Measurements from ENCODE around the gene RAC2.

The RAC2 gene

DNA sequence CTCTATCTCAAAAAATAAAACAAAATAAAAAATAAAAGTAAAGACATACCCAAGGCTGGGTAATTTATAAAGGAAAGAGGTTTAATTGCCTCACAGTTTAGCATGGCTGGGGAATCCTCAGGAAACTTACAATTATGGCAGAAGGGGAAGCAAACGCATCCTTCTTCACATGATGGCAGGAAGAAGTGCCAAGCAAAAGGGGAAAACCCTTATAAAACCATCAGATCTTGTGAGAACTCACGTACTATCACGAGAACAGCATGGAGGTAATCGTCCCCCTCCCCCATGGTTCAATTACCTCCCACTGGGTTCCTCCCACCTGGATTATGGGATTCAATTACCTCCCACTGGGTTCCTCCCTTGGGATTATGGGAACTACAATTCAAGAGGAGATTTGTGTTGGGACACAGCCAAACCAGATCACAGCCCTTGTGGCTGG, 23.5 kb downstream of the RAC2 start:
- no peaks in the 10 kb centered on the region for H3K9me3 ChIP-seq (ENCODE audit: control insufficient read depth in 1 of 2, low read length in 2 of 2)
- no peak overlapping the region for H3K4me3 ChIP-seq (ENCODE audit: low read depth in 1 of 2, low read length in 2 of 2)
- H3K4me1 ChIP-seq (ENCODE audit: control insufficient read depth in 1 of 2, insufficient read depth in 2 of 2, low read length in 2 of 2) = peaks cover 12 to 28% of the 10 kb centered on the region in 2 donors
- H3K27ac ChIP-seq (ENCODE audit: low read depth, low read length) = no peak overlapping the region
- H3K36me3 ChIP-seq (ENCODE audit: control insufficient read depth in 1 of 2, insufficient read depth in 2 of 2, low read length in 2 of 2) = no peaks in the 10 kb centered on the region
- H3K27me3 ChIP-seq (ENCODE audit: control insufficient read depth in 1 of 2, insufficient read depth in 2 of 2, low read length in 2 of 2) = no peaks in the 10 kb centered on the region
- H3K9ac ChIP-seq (ENCODE audit: low read depth in 1 of 2, low read length in 2 of 2) = no peak overlapping the region

DNA sequence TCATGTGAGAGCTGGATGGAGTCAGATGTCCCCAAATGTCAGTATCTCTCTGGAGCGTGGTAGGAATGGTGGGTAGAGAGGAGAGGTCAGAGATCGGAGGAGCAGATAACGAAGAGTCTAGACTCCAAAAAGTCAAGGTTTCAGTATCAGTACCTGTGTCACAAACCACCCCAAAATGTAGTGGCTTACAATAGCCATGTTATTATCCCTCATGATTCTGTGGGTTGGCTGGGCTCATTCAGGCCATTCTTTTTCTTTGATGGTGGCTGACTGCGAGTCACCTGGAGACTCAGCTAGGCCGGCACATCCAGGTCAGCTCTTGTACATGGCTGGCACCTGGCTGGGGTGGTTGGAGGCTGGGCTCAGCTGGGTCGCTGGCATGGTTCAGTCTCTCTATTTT, 24.5 kb downstream of the RAC2 start:
- H3K36me3 ChIP-seq (ENCODE audit: control insufficient read depth in 1 of 2, insufficient read depth in 2 of 2, low read length in 2 of 2) = no peaks in the 10 kb centered on the region
- peak overlapping the region in 1 of 2 donors; percentile 28 for H3K4me3 ChIP-seq (ENCODE audit: low read depth in 1 of 2, low read length in 2 of 2)
- H3K27me3 ChIP-seq (ENCODE audit: control insufficient read depth in 1 of 2, insufficient read depth in 2 of 2, low read length in 2 of 2) = no peaks in the 10 kb centered on the region
- no peak overlapping the region for H3K27ac ChIP-seq (ENCODE audit: low read depth, low read length)
- no peaks in the 10 kb centered on the region for H3K9me3 ChIP-seq (ENCODE audit: control insufficient read depth in 1 of 2, low read length in 2 of 2)
- H3K9ac ChIP-seq (ENCODE audit: low read depth in 1 of 2, low read length in 2 of 2) = no peak overlapping the region
- peaks cover 12 to 21% of the 10 kb centered on the region in 2 donors for H3K4me1 ChIP-seq (ENCODE audit: control insufficient read depth in 1 of 2, insufficient read depth in 2 of 2, low read length in 2 of 2)

DNA sequence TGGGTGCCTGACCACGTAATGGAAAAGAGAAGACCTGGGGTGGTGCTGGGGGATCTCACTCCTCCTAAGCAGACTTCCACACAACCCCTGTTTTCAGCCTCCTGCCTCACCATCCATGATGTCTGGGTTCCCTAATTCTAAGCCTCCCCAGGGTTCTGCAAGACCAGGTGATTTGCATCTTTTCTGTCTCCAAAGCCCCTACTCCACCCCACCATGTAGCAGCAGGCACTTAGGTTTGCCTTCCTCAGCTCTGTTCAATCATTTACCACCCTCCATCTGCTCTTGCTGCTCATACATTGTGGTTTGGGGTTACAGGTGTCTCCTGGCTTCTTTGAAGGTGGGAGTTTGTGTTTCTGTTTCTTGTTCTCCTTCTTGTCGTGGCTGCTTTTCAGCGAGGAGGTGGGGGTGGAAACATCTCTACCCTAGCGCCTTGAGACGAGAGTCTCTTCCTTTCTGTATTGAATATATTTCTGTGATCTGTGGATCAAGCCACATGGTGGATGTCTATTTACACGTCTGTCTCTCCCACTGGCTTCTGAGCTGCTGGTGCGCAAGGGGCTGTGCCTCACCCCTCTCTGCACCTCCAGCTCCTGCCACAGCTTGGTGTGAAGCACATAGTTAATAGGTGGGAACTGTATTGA, 25.2 kb downstream of the RAC2 start:
- Histone ChIP-seq H3K4me3 (ENCODE audit: low read depth in 1 of 2, low read length in 2 of 2) (peak overlapping the region in 1 of 2 donors; percentile 28), H3K36me3 (ENCODE audit: control insufficient read depth in 1 of 2, insufficient read depth in 2 of 2, low read length in 2 of 2) (no peaks in the 10 kb centered on the region), H3K9me3 (ENCODE audit: control insufficient read depth in 1 of 2, low read length in 2 of 2) (no peaks in the 10 kb centered on the region), H3K4me1 (ENCODE audit: control insufficient read depth in 1 of 2, insufficient read depth in 2 of 2, low read length in 2 of 2) (peaks cover 12 to 20% of the 10 kb centered on the region in 2 donors), H3K9ac (ENCODE audit: low read depth in 1 of 2, low read length in 2 of 2) (no peak overlapping the region), H3K27ac (ENCODE audit: low read depth, low read length) (no peak overlapping the region), H3K27me3 (ENCODE audit: control insufficient read depth in 1 of 2, insufficient read depth in 2 of 2, low read length in 2 of 2) (no peaks in the 10 kb centered on the region)

DNA sequence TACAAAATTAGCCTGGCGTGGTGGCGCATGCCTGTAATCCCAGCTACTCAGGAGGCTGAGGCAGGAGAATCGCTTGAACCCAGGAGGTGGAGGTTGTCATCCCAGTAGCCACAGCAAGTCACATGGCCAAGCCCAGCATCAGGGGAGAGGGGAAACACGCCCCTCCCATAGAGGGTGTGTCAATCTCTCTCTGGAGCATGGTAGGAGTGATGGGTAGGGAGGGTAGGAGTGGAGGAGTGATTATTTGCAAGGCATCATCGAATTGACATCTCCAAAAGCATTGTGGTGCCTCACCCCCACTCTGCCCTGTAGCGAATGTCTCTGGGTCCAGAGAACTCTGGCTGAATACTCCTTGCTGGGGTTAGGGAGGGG, 25.7 kb downstream of the RAC2 start:
- H3K27ac ChIP-seq (ENCODE audit: low read depth, low read length) = no peak overlapping the region
- H3K36me3 ChIP-seq (ENCODE audit: control insufficient read depth in 1 of 2, insufficient read depth in 2 of 2, low read length in 2 of 2) = no peaks in the 10 kb centered on the region
- H3K9ac ChIP-seq (ENCODE audit: low read depth in 1 of 2, low read length in 2 of 2) = no peak overlapping the region
- no peak overlapping the region for H3K4me3 ChIP-seq (ENCODE audit: low read depth in 1 of 2, low read length in 2 of 2)
- H3K4me1 ChIP-seq (ENCODE audit: control insufficient read depth in 1 of 2, insufficient read depth in 2 of 2, low read length in 2 of 2) = peaks cover 12 to 20% of the 10 kb centered on the region in 2 donors
- H3K9me3 ChIP-seq (ENCODE audit: control insufficient read depth in 1 of 2, low read length in 2 of 2) = no peaks in the 10 kb centered on the region
- H3K27me3 ChIP-seq (ENCODE audit: control insufficient read depth in 1 of 2, insufficient read depth in 2 of 2, low read length in 2 of 2) = no peaks in the 10 kb centered on the region

GRCh38 chr22:37215890-37216289, 28.2 kb downstream of the RAC2 start:
- Histone ChIP-seq H3K4me1 (ENCODE audit: control insufficient read depth in 1 of 2, insufficient read depth in 2 of 2, low read length in 2 of 2) (peaks cover 3 to 13% of the 10 kb centered on the region in 2 donors), H3K9me3 (ENCODE audit: control insufficient read depth in 1 of 2, low read length in 2 of 2) (no peaks in the 10 kb centered on the region), H3K36me3 (ENCODE audit: control insufficient read depth in 1 of 2, insufficient read depth in 2 of 2, low read length in 2 of 2) (no peaks in the 10 kb centered on the region), H3K9ac (ENCODE audit: low read depth in 1 of 2, low read length in 2 of 2) (no peak overlapping the region), H3K4me3 (ENCODE audit: low read depth in 1 of 2, low read length in 2 of 2) (no peak overlapping the region), H3K27me3 (ENCODE audit: control insufficient read depth in 1 of 2, insufficient read depth in 2 of 2, low read length in 2 of 2) (peaks cover 0 to 7% of the 10 kb centered on the region in 2 donors), H3K27ac (ENCODE audit: low read depth, low read length) (no peak overlapping the region)

DNA sequence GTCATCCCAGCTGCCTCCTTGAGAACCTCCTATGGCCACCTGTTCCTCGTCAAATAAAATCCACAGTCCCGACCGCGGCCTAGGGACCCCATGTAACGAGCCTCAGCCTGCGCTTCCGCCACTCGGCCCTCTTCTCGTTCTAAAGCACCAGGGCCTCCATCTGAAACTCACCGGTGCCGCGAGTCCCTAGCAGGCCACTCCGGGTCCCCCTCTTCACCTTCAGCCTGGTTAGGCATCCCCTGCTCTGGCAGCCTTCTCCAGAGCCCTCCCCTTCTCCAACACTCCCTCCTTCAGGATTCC, 29.4 kb downstream of the RAC2 start:
- H3K27ac ChIP-seq (ENCODE audit: low read depth, low read length) = no peak overlapping the region
- H3K9ac ChIP-seq (ENCODE audit: low read depth in 1 of 2, low read length in 2 of 2) = no peak overlapping the region
- H3K36me3 ChIP-seq (ENCODE audit: control insufficient read depth in 1 of 2, insufficient read depth in 2 of 2, low read length in 2 of 2) = no peaks in the 10 kb centered on the region
- no peak overlapping the region for H3K4me3 ChIP-seq (ENCODE audit: low read depth in 1 of 2, low read length in 2 of 2)
- H3K27me3 ChIP-seq (ENCODE audit: control insufficient read depth in 1 of 2, insufficient read depth in 2 of 2, low read length in 2 of 2) = peaks cover 0 to 7% of the 10 kb centered on the region in 2 donors
- peaks cover 0 to 9% of the 10 kb centered on the region in 2 donors for H3K4me1 ChIP-seq (ENCODE audit: control insufficient read depth in 1 of 2, insufficient read depth in 2 of 2, low read length in 2 of 2)
- no peaks in the 10 kb centered on the region for H3K9me3 ChIP-seq (ENCODE audit: control insufficient read depth in 1 of 2, low read length in 2 of 2)

DNA sequence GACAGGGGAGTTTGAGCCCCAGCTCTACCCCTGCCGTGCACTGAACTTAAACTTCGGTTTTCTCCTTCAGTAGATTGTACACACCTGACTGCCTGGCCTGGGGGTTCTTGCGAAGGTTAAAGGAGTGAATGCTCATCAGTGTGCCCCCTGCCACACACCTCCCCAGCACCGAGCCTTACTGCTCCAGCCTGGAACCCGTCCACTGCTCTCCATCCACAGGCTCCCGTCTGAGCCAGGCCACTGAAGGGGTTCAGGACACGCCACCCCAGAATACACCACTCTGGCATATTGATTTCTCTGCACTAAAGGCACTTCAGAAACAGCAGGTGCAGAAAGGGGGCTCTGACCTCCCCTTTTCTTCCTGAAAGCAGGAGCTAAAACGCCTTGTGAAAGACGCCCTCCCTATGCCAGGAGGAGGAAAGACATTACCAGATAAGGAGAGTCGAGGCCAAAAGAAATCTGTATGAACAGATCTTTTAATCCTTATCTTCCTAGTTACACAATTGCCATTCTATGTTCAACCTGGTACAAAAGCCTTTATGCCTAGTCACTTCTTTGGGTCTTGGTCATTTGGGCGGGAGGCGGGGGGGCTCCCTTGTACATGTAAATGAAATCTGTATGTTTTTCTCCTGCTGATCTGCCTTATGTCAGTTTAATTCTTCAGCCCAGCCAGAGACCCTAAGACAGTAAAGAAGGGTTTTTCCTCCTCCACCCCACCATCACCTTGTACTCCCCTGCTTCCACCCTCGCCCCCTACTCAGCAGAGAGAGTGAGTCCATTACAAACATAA, 29.9 kb downstream of the RAC2 start:
- Histone ChIP-seq H3K9ac (ENCODE audit: low read depth in 1 of 2, low read length in 2 of 2) (no peak overlapping the region), H3K27me3 (ENCODE audit: control insufficient read depth in 1 of 2, insufficient read depth in 2 of 2, low read length in 2 of 2) (peaks cover 0 to 7% of the 10 kb centered on the region in 2 donors), H3K27ac (ENCODE audit: low read depth, low read length) (no peak overlapping the region), H3K4me3 (ENCODE audit: low read depth in 1 of 2, low read length in 2 of 2) (no peak overlapping the region), H3K36me3 (ENCODE audit: control insufficient read depth in 1 of 2, insufficient read depth in 2 of 2, low read length in 2 of 2) (no peaks in the 10 kb centered on the region), H3K4me1 (ENCODE audit: control insufficient read depth in 1 of 2, insufficient read depth in 2 of 2, low read length in 2 of 2) (peaks cover 0 to 5% of the 10 kb centered on the region in 2 donors), H3K9me3 (ENCODE audit: control insufficient read depth in 1 of 2, low read length in 2 of 2) (no peaks in the 10 kb centered on the region)

DNA sequence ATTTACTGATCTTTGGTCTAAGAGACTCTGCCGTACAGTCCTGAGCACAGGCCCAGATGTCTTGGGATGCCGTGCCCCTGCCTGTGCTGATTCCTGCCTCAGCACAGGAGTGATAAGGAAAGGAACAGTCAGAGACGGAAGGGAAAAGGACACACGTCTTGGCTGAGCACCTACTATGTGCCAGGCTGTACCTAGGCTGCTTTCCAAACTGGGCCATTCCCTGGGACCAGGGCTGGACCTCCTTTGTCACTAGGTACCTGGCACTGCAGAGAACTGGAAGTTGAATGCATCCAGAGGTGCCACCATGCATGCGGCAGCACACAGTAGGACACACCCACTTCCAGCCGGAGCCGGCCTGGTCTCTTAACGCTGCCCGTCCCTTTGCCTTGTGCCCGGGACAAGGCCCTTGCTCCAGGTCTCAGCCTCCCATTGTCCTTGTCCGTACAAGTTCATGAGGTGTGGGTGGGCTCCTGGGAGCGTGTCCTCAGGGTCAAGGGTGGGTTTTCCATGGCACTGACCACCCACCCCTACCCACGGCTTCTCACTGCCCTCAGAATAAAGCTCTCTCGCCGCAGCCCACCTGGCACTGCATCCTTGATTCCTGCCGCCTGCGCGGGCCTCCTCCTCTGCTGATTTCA, 30.7 kb downstream of the RAC2 start:
- H3K4me1 ChIP-seq (ENCODE audit: control insufficient read depth in 1 of 2, insufficient read depth in 2 of 2, low read length in 2 of 2) = peaks cover 0 to 1% of the 10 kb centered on the region in 2 donors
- H3K9ac ChIP-seq (ENCODE audit: low read depth in 1 of 2, low read length in 2 of 2) = no peak overlapping the region
- no peaks in the 10 kb centered on the region for H3K9me3 ChIP-seq (ENCODE audit: control insufficient read depth in 1 of 2, low read length in 2 of 2)
- peaks cover 0 to 7% of the 10 kb centered on the region in 2 donors for H3K27me3 ChIP-seq (ENCODE audit: control insufficient read depth in 1 of 2, insufficient read depth in 2 of 2, low read length in 2 of 2)
- no peaks in the 10 kb centered on the region for H3K36me3 ChIP-seq (ENCODE audit: control insufficient read depth in 1 of 2, insufficient read depth in 2 of 2, low read length in 2 of 2)
- H3K27ac ChIP-seq (ENCODE audit: low read depth, low read length) = no peak overlapping the region
- no peak overlapping the region for H3K4me3 ChIP-seq (ENCODE audit: low read depth in 1 of 2, low read length in 2 of 2)

DNA sequence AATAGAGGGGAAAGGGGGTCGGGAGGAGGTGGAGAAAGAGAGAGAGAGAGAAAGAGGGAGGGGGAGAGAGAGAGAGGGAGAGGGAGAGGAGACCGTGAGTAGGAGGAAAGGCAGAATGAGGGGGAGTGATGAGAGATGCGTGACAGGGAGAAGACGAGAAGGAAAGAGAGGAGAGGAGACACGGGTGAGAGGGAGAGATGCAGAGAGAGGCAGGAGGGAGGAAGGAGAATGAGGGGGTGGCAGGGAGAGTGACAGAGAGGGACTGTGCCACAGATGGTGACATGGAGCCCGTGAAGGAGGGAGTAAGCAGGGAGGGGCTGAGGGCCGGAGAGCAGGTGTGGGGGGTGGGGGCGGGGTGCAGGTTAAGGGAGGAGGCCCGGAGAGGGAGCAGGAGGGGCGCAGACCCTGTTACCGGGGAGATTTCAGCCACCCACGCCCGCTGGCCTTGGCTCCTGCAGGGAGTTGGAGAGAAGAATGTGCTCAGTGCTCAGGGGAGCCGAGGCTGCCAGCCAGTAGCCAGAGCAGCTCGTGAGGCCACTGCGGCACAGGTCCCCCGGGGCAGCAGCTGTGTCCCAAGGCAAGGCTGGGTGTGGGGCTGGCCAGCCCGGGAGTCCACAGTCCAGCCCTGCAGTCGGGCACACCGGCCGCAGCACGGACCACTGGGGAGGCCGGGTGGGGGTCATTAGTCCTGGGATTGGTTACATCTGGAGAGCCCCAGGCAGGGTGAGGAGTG, 31.7 kb downstream of the RAC2 start, which contains the start of gene SSTR3:
TSS of gene SSTR3 (minus strand) at position 304 of the 733 bp plus-strand sequence. CDS start 4,674 bp downstream, outside the sequence.
- H3K9me3 ChIP-seq (ENCODE audit: control insufficient read depth in 1 of 2, low read length in 2 of 2) = no peaks in the 10 kb centered on the region
- no peak within 1 kb of the TSS for H3K27ac ChIP-seq (ENCODE audit: low read depth, low read length)
- no peak within 1 kb of the TSS for H3K9ac ChIP-seq (ENCODE audit: low read depth in 1 of 2, low read length in 2 of 2)
- H3K36me3 ChIP-seq (ENCODE audit: control insufficient read depth in 1 of 2, insufficient read depth in 2 of 2, low read length in 2 of 2) = no peaks in the 10 kb centered on the region
- H3K27me3 ChIP-seq (ENCODE audit: control insufficient read depth in 1 of 2, insufficient read depth in 2 of 2, low read length in 2 of 2) = peaks cover 0 to 7% of the 10 kb centered on the region in 2 donors
- no peak within 1 kb of the TSS for H3K4me3 ChIP-seq (ENCODE audit: low read depth in 1 of 2, low read length in 2 of 2)
- no peaks in the 10 kb centered on the region for H3K4me1 ChIP-seq (ENCODE audit: control insufficient read depth in 1 of 2, insufficient read depth in 2 of 2, low read length in 2 of 2)

- Histone ChIP-seq H3K36me3 (ENCODE audit: control insufficient read depth in 1 of 2, insufficient read depth in 2 of 2, low read length in 2 of 2) (no peaks in the 10 kb centered on the region), H3K9me3 (ENCODE audit: control insufficient read depth in 1 of 2, low read length in 2 of 2) (no peaks in the 10 kb centered on the region), H3K9ac (ENCODE audit: low read depth in 1 of 2, low read length in 2 of 2) (no peak overlapping the region), H3K27ac (ENCODE audit: low read depth, low read length) (no peak overlapping the region), H3K4me1 (ENCODE audit: control insufficient read depth in 1 of 2, insufficient read depth in 2 of 2, low read length in 2 of 2) (no peaks in the 10 kb centered on the region), H3K27me3 (ENCODE audit: control insufficient read depth in 1 of 2, insufficient read depth in 2 of 2, low read length in 2 of 2) (peaks cover 0 to 7% of the 10 kb centered on the region in 2 donors), H3K4me3 (ENCODE audit: low read depth in 1 of 2, low read length in 2 of 2) (no peak overlapping the region)
Observed at GRCh38 chr22:37211866-37212173, 32.2 kb downstream of the RAC2 start.

All from duodenal mucosa (tissue), 2 donors.